HepG2 (cell line): Measurements from ENCODE around the gene CERS5. TPM values are rescaled to one million over a fixed set of nuclear protein-coding genes. Genes with fewer than 3 reads are reported as not detected.

Experiments used
- ARID3A ChIP-seq: IDR thresholded peaks from 2 replicates; pipeline ENCODE4 v1.6.1; 2012; ENCODE audit warnings: low read depth, low read length, improper control_type of control experiment
- ASH2L ChIP-seq: fragments of 300-600, 200-600 bp; sonication (generic); IDR thresholded peaks from 2 replicates; pipeline ENCODE4 v1.7.0; 2017; ENCODE audit warnings: low read depth, mild to moderate bottlenecking, moderate library complexity, mixed read lengths, low read length; ENCODE audit not compliant: insufficient read length
- BCL6 ChIP-seq: IDR thresholded peaks from 2 replicates; pipeline ENCODE4 v1.6.1; 2016; ENCODE audit warnings: missing genetic modification reagents, missing compliant biosample characterization
- CENPT ChIP-seq: sonication (generic); formaldehyde crosslinking; IDR thresholded peaks from 2 replicates; pipeline ENCODE4 v1.8.0; 2022; ENCODE audit warnings: low read depth, mild to moderate bottlenecking, moderate library complexity, missing genetic modification reagents
- FOSL2 ChIP-seq: sonication (generic); formaldehyde crosslinking; IDR thresholded peaks from 2 replicates; pipeline ENCODE4 v1.4.0; 2020; ENCODE audit warnings: missing genetic modification reagents
- HBP1 ChIP-seq: IDR thresholded peaks from 2 replicates; pipeline ENCODE4 v1.6.1; 2016; ENCODE audit warnings: low read depth, control low read depth
- HES4 ChIP-seq: sonication (generic); formaldehyde crosslinking; IDR thresholded peaks from 2 replicates; pipeline ENCODE4 v1.9.0; 2021; ENCODE audit warnings: mild to moderate bottlenecking, missing genetic modification reagents, borderline replicate concordance
- MAZ ChIP-seq, 2 experiments: sonication (generic) in 1 of 2; formaldehyde crosslinking in 1 of 2; IDR thresholded peaks; 2 replicates each; pipeline versions ENCODE4 v1.5.0 to v1.6.1; 2012 to 2020; ENCODE audit warnings: low read depth in 2 of 2, mild to moderate bottlenecking in 2 of 2, borderline replicate concordance in 1 of 2, improper control_type of control experiment in 1 of 2, low read length in 1 of 2, missing genetic modification reagents in 1 of 2, moderate library complexity in 1 of 2
- NFYB ChIP-seq: sonication (generic); formaldehyde crosslinking; IDR thresholded peaks from 2 replicates; pipeline ENCODE4 v1.4.0; 2020; ENCODE audit warnings: missing genetic modification reagents
- PHF21A ChIP-seq: sonication (generic); formaldehyde crosslinking; IDR thresholded peaks from 2 replicates; pipeline ENCODE4 v1.5.0; 2020; ENCODE audit warnings: mild to moderate bottlenecking, missing genetic modification reagents
- RFXAP ChIP-seq: sonication (generic); formaldehyde crosslinking; IDR thresholded peaks from 2 replicates; pipeline ENCODE4 v1.4.0; 2020; ENCODE audit warnings: missing genetic modification reagents, borderline replicate concordance
- SP140L ChIP-seq: sonication (generic); formaldehyde crosslinking; IDR thresholded peaks from 2 replicates; pipeline ENCODE4 v1.4.0; 2020; ENCODE audit warnings: missing genetic modification reagents, borderline replicate concordance
- YEATS4 ChIP-seq: sonication (generic); formaldehyde crosslinking; IDR thresholded peaks from 2 replicates; pipeline ENCODE4 v1.4.0; 2020; ENCODE audit warnings: missing genetic modification reagents, borderline replicate concordance
- ZBTB3 ChIP-seq: sonication (generic); formaldehyde crosslinking; IDR thresholded peaks from 2 replicates; pipeline ENCODE4 v1.4.0; 2020; ENCODE audit warnings: low read depth, mild to moderate bottlenecking, moderate library complexity, missing genetic modification reagents, borderline replicate concordance
- ZBTB38 ChIP-seq: sonication (generic); formaldehyde crosslinking; IDR thresholded peaks from 2 replicates; pipeline ENCODE4 v1.5.1; 2020; ENCODE audit warnings: mild to moderate bottlenecking, missing genetic modification reagents
- ZFY ChIP-seq: sonication (generic); formaldehyde crosslinking; IDR thresholded peaks from 2 replicates; pipeline ENCODE4 v1.4.0; 2020; ENCODE audit warnings: missing genetic modification reagents
- ZNF251 ChIP-seq: sonication (generic); formaldehyde crosslinking; IDR thresholded peaks from 2 replicates; pipeline ENCODE4 v1.9.0; 2021; ENCODE audit warnings: mild to moderate bottlenecking, missing genetic modification reagents
- ZNF350 ChIP-seq: sonication (generic); formaldehyde crosslinking; IDR thresholded peaks from 2 replicates; pipeline ENCODE4 v1.4.0; 2020; ENCODE audit warnings: mild to moderate bottlenecking, low read depth, missing genetic modification reagents, borderline replicate concordance
- ZNF577 ChIP-seq: sonication (generic); formaldehyde crosslinking; IDR thresholded peaks from 2 replicates; pipeline ENCODE4 v1.4.0; 2020; ENCODE audit warnings: mild to moderate bottlenecking, low read depth, missing genetic modification reagents, borderline replicate concordance
- ZNF597 ChIP-seq: sonication (generic); formaldehyde crosslinking; IDR thresholded peaks from 2 replicates; pipeline ENCODE4 v1.5.0; 2020; ENCODE audit warnings: missing genetic modification reagents
- ZNF768 ChIP-seq: sonication (generic); formaldehyde crosslinking; IDR thresholded peaks from 2 replicates; pipeline ENCODE4 v1.4.0; 2020; ENCODE audit warnings: missing genetic modification reagents
- polyA plus RNA-seq, 8 experiments: library from polyadenylated mRNA; depleted of rRNA in 3 of 8; stranded (reverse) in 7 of 8; unstranded in 1 of 8; fragments of >200 nt; fragmentation: Illumina TruSeq in 4 of 8; extraction: Trizol in 4 of 8; gene quantifications; 2 replicates each; pipeline versions ENCODE4 v1.2.1 to v1.2.3, GENCODE V29; 2011 to 2016; ENCODE audit warnings: low read depth in 4 of 8, missing spikeins in 1 of 8, mixed read lengths in 1 of 8; ENCODE audit not compliant: insufficient read depth in 1 of 8
- total RNA-seq, 5 experiments: library from RNA; depleted of rRNA; stranded (reverse); fragments of >200 nt; fragmentation: Illumina TruSeq; extraction: Trizol; gene quantifications; 2 replicates each; pipeline ENCODE4 v1.2.3, GENCODE V29; 2016; ENCODE audit warnings: low read depth in 1 of 5
- TF ChIP-seq, protein P1 (sequence below): sonication (generic); formaldehyde crosslinking; IDR thresholded peaks from 2 replicates; pipeline ENCODE4 v1.4.0; 2020; ENCODE audit warnings: missing genetic modification reagents, mild to moderate bottlenecking, borderline replicate concordance

Gene CERS5
- total and polyA plus RNA-seq, 2 of the 13 experiments (the other 11 are each of a cell fraction or from before 2014, with no cell fraction given): 22.3 to 48.8 TPM

- TF ChIP-seq, protein P1, sequence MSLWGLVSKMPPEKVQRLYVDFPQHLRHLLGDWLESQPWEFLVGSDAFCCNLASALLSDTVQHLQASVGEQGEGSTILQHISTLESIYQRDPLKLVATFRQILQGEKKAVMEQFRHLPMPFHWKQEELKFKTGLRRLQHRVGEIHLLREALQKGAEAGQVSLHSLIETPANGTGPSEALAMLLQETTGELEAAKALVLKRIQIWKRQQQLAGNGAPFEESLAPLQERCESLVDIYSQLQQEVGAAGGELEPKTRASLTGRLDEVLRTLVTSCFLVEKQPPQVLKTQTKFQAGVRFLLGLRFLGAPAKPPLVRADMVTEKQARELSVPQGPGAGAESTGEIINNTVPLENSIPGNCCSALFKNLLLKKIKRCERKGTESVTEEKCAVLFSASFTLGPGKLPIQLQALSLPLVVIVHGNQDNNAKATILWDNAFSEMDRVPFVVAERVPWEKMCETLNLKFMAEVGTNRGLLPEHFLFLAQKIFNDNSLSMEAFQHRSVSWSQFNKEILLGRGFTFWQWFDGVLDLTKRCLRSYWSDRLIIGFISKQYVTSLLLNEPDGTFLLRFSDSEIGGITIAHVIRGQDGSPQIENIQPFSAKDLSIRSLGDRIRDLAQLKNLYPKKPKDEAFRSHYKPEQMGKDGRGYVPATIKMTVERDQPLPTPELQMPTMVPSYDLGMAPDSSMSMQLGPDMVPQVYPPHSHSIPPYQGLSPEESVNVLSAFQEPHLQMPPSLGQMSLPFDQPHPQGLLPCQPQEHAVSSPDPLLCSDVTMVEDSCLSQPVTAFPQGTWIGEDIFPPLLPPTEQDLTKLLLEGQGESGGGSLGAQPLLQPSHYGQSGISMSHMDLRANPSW (CRISPR knock-in tag): no peak
- peak; percentile 33; the same call in 1 of the 2 replicates for TF ChIP-seq ZNF768
- TF ChIP-seq CENPT (CRISPR knock-in tag): no peak
- TF ChIP-seq SP140L (CRISPR knock-in tag): no peak
- peak; percentile 6 for TF ChIP-seq ASH2L
- no peak for TF ChIP-seq HES4 (CRISPR knock-in tag)
- no peak for TF ChIP-seq ZNF577 (CRISPR knock-in tag)
- TF ChIP-seq RFXAP: 0 out of 2 replicates have a peak, but pooled peaks have one; percentile 67
- peak; percentile 26; the same call in 1 of the 2 replicates for TF ChIP-seq ZFY (CRISPR knock-in tag)
- TF ChIP-seq PHF21A (CRISPR knock-in tag): no peak
- 0 out of 2 replicates have a peak, but pooled peaks have one; percentile 57 for TF ChIP-seq ZNF350 (CRISPR knock-in tag)
- TF ChIP-seq BCL6 (CRISPR knock-in tag): peak; percentile 35; the same call in 1 of the 2 replicates
- no peak for TF ChIP-seq ARID3A
- no peak for TF ChIP-seq ZBTB3 (CRISPR knock-in tag)
- TF ChIP-seq NFYB (CRISPR knock-in tag): no peak
- no peak for TF ChIP-seq HBP1
- no peak for TF ChIP-seq ZNF597 (CRISPR knock-in tag)
- TF ChIP-seq FOSL2 (CRISPR knock-in tag): 0 out of 2 replicates have a peak, but pooled peaks have one; percentile 8
- TF ChIP-seq ZNF251 (CRISPR knock-in tag): no peak
- peak; percentile 61; the same call in 1 of the 2 replicates for TF ChIP-seq ZBTB38 (CRISPR knock-in tag)
- peak; percentile 52; the same call in 1 of the 2 replicates for TF ChIP-seq YEATS4 (CRISPR knock-in tag)
- TF ChIP-seq MAZ (IDR thresholded peaks at IDR 0.05; ENCODE audit: borderline replicate concordance, low read depth, low read length): no peak
- peak; percentile 36; the same call in 1 of the 2 replicates for TF ChIP-seq MAZ (CRISPR knock-in tag; IDR thresholded peaks at IDR 0.05; ENCODE audit: low read depth)
These were observed 64.4 kb downstream of the CERS5 start (continued) for GRCh38 chr12:50102646-50103309.
